Dendritic cell treated with granulocyte-macrophage colony-stimulating factor and Interleukin-4, amounts not matched to agents 40 ng/mL and 50 ng/mL, for 4 days (primary cell): ENCODE data around the gene DEFB118.

Experiments
- H3K27ac Mint-ChIP-seq: one replicate; pipeline ENCODE4 v1.8.0; 2022; ENCODE audit warnings: mild to moderate bottlenecking, mixed read lengths
- H3K27me3 Mint-ChIP-seq: one replicate; pipeline ENCODE4 v1.8.0; 2022; ENCODE audit warnings: mild to moderate bottlenecking, mixed read lengths
- H3K36me3 Mint-ChIP-seq: one replicate; pipeline ENCODE4 v1.8.0; 2022; ENCODE audit warnings: low read depth, mixed read lengths
- H3K4me1 Mint-ChIP-seq: one replicate; pipeline ENCODE4 v1.8.0; 2022; ENCODE audit warnings: low read depth, mixed read lengths
- H3K4me3 Mint-ChIP-seq: one replicate; pipeline ENCODE4 v1.8.0; 2022; ENCODE audit warnings: mild to moderate bottlenecking, moderate library complexity, mixed read lengths
- H3K9me3 Mint-ChIP-seq: one replicate; pipeline ENCODE4 v1.8.0; 2022; ENCODE audit warnings: mixed read lengths
- intact Hi-C: fragments of 100-400 bp; cut with micrococcal nuclease; formaldehyde crosslinking; loops from one replicate; pipeline ENCODE4 v1.15.0; 2022

DEFB118 gene

GRCh38 chr20:31415653-31416052, 47.3 kb downstream of the DEFB118 start:
- Mint-ChIP-seq H3K4me3 (no peak overlapping the region), H3K36me3 (no peaks in the 10 kb centered on the region), H3K27ac (no peak overlapping the region), H3K27me3 (peaks cover 5% of the 10 kb centered on the region), H3K4me1 (no peaks in the 10 kb centered on the region), H3K9me3 (no peaks in the 10 kb centered on the region)
- intact Hi-C loops = no loop called here

- H3K27ac Mint-ChIP-seq = no peak overlapping the region
- no peaks in the 10 kb centered on the region for H3K9me3 Mint-ChIP-seq
- no peak overlapping the region for H3K4me3 Mint-ChIP-seq
- H3K36me3 Mint-ChIP-seq = no peaks in the 10 kb centered on the region
- H3K4me1 Mint-ChIP-seq = no peaks in the 10 kb centered on the region
- intact Hi-C loops = no loop called here
- H3K27me3 Mint-ChIP-seq = peaks cover 8% of the 10 kb centered on the region
Observed at GRCh38 chr20:31418307-31418706, 49.9 kb downstream of the DEFB118 start.
